ENCODE measurements around the gene ANKRD65.
A peak's percentile ranks its signal among the peaks of the same experiment; 100 is the strongest.
"Not testable (repeated sequence)": the region's sequence is repeated elsewhere in the genome, so short reads cannot be mapped to it uniquely, and the experiment has no call there.

ANKRD65 gene

GRCh38 chr1:1393014-1393413 lies 28.1 kb downstream of the ANKRD65 start:
- no peak for DNase-seq

DNA sequence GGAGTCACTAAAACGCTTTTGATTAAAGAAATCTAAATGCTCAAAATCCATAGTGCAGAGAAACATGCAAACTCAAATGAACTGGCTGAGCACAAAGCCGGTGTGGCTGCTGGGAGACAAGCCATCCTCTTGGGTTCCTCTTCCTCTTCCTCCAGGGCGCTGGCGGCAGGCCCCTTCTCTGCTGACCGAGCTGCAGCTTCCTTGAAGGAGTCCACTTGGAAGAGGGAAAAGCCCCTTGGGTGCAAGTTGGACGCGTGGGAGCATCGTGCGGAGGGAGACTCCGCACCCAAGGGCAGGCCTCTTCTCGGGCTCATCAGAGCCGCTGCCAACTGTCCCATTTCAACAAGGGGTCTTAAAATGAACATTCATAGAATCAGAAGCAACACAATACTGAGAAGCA lies 29.9 kb downstream of the ANKRD65 start:
- no peak for DNase-seq

DNA sequence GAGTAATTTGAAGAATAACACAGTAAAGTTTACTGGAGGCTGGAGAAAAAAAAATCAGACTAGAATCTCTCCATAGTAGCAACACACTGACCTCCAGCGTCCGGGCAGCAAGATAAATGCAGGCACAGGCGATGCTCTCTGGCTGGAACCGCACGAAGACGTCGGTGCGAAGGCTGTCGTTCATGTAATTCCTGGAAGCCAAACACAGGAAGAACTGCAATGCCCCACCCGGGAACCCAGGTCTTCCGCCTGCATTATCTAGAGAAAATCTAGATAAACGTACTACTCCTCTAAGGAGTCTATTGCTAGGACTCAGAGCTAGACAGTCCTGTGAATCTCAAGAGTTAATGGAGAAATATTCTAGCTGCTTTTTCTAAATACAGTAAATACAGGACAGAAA lies 30.4 kb downstream of the ANKRD65 start:
- DNase-seq, result no peak

GRCh38 chr1:1388078-1388472 lies 33.0 kb downstream of the ANKRD65 start:
- DNase-seq, result no peak

DNA sequence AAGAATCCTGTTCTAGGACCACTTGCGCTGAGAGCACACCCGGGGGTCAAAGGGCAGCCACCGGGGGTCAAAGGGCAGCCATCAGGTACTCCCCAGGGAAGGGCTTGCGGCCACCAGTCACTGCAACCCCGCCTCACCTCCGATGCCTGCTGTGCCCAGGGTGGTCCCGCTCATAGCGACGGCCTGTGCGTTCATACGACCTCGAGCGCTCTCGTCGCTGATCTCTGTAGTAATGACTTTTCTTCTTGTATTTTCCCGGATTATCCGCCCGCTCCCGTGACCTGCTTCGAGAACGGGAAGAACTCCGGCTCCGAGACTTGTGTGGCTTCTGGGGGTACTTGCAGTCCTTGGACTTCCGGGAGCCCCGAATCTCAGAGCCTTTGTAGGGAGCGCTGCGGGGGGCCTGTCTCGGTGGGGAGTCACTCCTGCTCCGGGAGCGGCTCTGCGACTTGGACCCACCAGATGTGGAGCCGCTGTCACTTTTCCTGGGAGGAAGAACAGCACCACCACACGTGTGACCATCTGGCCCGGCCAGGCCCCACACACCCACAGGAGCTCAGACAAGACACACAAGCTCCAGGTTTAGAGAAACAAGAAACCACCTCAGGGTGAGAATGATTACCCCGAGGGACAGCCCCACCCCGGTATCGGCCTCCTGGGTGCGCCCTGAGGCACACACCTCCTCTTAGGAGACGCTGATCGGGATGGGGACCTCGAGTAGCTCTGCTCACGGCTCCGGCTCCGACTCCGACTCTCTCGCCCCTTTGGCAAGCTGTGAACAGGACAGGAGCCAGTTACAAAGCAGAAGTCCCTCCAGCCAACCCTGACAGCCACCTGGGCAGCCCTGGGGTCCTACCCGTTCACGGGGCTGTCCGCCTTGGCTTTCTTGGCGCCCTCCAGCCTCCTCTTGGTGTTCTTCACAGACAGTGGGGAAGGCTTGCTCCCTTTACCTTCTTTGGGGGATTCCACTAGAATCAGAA lies 33.7 kb downstream of the ANKRD65 start:
- no peak for DNase-seq

GRCh38 chr1:1385931-1386330 lies 35.1 kb downstream of the ANKRD65 start:
- DNase-seq, result no peak

GRCh38 chr1:1385339-1385738 lies 35.7 kb downstream of the ANKRD65 start:
- DNase-seq, result not testable (repeated sequence)

- DNase-seq, result no peak
Observed at GRCh38 chr1:1381294-1381693, 39.8 kb downstream of the ANKRD65 start.

DNA sequence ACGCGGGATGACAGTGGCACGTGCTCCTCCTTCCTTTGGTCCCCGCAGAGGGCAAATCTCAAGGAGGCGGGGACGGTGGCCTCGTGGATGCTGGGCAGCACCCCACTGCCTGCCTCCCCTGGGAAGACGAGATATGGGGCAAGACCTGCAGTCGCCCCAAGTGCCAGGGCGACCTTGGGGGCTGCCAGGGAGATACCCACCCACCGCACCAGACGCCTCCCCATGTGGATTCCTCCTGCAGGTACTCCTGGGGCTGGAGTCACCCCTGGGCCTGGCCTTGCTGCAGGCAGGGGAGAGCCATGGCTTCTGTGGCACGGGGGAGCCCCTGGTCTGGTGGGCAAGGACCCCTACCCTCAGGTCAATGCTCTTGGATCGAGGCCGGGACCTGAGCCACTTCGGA lies 40.2 kb downstream of the ANKRD65 start:
- DNase-seq, result no peak

GRCh38 chr1:1377540-1378205 lies 43.4 kb downstream of the ANKRD65 start:
- no peak for DNase-seq

- DNase-seq, result no peak
Observed at GRCh38 chr1:1376551-1377226, 44.4 kb downstream of the ANKRD65 start.

DNA sequence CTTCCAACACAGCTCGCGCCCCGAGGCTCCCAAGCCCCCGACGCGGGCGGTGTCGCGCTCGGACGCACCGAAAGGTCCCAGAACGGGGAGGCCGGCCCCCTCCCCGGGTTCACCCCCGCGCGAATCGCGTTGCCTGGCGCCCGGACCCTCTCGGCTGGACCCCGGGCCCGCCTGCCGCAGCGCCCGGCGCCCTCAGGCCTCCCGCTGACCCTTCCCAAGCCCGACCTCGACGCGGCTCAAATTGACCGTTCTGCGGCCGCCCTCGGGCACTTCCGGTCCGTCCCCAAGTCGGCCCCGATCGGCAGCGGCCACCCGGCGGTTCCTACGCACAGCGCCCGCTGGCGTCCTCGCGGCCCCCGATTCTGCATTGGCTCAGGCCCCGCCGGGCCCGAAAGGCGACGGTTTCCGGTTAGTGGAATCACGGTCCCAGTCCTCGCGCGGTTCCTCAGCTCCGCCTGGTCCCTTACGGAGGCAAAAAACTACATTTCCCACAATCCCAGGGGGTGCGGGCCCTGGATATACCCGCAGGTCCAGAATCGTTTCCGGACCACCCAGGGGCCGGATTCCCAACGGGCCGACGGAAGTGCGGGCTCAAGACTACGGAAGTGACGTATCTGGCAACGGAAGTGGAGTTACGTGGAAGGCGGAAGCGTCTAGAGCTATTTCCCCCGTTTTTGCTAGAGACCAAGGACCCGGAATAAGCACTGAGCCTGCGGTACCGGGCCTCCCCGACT lies 46.0 kb downstream of the ANKRD65 start, which contains the start of gene AURKAIP1:
Gene AURKAIP1 (minus strand): TSS at position 279 of the 734 bp plus-strand sequence. CDS start 451 bp downstream, outside the sequence.
- peak; percentile 88 for DNase-seq

GRCh38 chr1:1374589-1374928 lies 46.5 kb downstream of the ANKRD65 start:
- DNase-seq, result no peak

DNA sequence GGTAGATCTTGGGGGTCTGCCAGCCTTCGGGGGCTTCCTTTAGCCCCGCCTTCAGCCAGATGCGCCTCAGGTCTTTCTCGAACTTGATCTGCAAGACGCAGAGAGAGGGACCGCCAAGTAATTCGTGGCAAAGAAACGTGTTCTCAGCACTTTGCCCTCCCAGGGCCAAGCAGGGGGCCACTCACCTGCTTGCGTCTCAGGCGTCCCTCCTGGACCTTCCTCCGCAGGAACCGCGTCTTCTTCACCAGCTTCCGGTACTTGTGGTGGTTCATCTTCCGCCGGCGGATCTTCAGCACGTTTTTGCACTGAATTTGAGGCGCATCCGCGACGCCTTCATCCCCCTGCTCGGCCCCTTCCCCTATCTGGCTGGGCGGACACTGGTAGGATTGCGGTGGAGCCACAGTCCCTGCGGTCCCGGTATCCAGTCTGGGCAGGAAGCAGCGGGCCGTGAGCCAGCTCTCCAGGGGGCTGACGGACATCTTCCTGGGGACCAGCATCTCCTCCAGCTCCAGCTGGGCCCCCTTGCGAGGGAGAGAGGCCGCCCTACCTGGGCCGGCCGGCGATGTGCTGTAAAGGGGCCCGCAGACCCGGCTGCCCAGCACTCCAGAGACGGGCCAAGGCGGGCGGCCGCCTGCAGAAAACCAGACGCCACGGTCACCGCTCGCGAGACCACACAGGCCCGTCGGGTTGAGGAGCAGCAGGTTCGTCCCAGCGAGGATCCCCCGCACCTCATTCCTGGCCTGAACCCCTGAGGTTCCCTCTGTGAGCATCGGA lies 47.1 kb downstream of the ANKRD65 start:
- no peak for DNase-seq

DNA sequence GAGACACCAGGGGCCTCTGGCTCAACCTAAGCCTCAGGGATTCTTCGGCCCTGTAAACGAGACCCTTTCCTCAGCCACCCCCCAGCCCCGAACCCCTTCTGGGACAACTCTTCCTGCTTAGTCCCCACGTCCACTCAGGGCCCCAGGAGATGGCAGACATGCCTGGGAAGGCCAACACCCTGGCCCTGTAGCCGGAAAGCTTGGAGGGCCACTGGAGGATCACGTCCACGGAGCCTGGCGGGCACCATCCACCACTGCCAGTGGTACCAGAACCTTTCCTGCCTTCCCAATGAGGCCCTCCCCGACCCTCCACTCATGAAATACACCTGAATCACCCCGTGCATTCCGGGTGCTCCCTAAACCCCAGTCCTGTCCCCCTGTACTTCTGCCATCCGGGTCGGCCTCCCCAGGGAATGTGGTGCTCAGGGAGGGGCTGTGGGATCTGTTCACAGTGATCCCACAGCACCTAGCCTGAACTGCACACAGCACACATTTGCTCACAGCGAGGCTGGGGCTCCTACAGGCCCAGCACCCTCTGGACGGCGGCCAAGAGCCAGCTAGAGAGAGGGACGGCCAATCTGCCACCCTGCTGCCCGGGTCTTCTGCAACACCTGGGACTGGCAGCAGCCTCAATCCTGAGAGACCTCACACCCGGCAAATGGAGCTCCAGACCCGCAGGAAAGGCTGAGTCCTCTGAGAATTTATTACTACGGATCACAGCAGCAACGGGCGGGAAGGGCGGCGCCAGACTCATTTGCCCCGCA lies 47.8 kb downstream of the ANKRD65 start:
- no peak for DNase-seq

DNA sequence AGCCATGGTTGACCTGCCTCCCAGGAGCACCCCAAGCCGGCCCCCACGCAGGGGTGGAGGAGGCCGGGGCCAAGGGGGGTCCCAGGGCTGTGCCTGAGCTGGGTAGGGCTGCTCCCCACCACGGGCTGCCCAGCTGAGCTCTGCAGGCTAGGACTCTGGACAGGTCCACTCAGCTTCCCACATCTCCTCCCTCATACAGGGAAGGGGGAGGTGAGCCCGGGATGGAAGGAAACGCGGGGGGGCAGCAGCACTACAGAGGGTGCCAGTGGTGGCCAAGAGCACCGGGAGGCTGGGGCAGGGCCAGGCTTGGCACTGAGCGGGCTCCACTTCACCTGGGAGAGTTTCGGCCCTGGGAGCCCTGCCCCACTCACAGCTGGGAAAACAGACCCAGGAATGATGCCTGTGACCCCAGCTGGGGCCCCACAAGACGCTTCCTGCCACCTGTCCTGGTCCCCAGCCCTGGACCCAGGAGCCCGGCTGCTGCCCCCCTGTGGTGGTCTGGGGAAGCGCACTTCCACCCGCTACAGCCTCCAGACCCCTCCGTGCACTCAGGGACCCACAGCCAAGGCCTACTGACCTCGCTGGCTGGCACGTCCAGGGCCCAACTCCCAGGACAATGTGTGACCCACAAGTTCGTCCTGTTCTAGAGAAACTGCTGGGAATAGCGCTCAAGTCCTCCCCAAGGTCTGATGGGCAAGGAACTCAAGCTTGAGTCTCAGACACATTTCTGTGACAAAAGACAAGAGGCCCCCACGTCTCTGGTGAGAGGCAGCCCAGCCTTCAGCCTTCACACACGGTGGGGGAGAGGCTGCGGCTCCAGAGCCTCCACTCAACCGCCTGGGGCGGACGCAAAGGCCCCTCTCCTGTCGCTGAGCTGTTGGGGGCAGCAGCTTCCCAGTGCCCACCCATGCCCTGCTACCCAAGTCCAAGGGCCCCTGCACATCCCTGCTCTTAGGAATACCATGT lies 49.0 kb downstream of the ANKRD65 start:
- peak; percentile 67 for DNase-seq

DNA sequence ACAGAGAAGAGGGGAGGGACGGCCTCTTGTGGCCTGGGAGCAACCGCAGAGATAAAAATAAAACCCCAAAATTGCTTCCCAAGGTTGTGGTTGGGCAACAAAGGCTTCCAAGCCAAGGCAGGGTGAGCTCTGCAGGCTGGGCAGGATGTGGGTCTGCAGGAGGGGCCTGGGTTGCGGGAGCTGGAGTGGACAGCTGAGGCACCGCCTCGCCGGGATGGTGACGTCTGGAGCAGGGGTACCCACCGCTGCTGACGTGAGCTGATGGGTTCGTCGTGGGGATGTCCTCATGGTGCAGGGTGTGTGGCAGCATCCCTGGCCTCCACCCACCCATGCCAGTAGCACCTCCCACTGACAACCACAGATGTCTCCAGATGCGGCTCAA lies 49.7 kb downstream of the ANKRD65 start:
- DNase-seq, result no peak

DNA sequence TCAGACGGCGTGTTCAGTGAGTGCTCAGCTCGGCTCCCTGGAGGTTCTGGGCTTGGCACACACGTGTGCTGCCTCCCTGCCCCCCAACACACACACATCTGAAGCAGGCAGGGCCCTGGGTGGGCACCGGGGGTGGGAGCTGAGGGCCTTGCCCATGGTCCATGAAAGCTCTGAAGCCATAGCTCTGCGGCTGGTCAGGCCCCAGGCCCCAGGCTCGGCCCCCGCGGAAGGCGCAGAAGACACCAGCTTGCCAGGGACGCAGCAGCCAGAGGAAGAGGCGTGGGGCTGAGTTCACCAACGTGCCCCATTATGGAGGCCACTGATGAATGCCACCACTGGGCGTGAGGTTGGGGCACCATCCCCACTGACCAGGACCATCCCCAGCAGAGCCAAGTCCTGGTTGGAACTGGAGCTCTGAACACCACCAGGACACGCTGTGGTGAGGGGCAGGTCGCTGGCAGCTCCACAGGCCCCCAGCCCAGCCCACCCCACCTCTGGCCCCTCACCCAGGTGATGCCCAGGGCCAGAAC lies 50.2 kb downstream of the ANKRD65 start:
- DNase-seq, result no peak

DNA sequence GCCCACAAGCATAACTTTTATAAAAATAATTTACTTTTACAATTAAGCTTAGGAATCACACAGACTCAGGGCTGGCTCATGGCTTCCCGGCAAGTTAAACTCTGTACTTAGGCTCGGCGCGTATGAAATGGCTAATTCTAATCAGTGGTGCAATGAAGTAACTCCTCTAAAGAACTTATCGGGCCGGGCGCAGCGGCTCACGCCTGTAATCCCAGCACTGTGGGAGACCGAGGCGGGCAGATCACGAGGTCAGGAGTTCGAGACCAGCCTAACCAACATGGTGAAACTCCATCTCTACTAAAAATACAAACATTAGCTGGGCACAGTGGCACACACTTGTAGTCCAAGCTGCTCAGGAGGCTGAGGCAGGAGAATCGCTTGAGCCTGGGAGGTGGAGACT lies 51.0 kb downstream of the ANKRD65 start:
- not testable (repeated sequence) for DNase-seq
